Duodenal mucosa (tissue), 2 donors: ENCODE results near the gene COQ4.

ENCODE experiments used
- H3K27ac ChIP-seq: one replicate; pipeline ENCODE4 v1.7.0; 2013; ENCODE audit warnings: low read depth, low read length
- H3K27me3 ChIP-seq, 2 donors: one replicate each; pipeline ENCODE4 v1.7.0; 2013; ENCODE audit warnings: low read length in 2 of 2, control low read depth in 1 of 2; ENCODE audit not compliant: insufficient read depth in 2 of 2, control insufficient read depth in 1 of 2
- H3K36me3 ChIP-seq, 2 donors: one replicate each; pipeline ENCODE4 v1.7.0; 2013; ENCODE audit warnings: low read length in 2 of 2, control low read depth in 1 of 2; ENCODE audit not compliant: insufficient read depth in 2 of 2, control insufficient read depth in 1 of 2
- H3K4me1 ChIP-seq, 2 donors: one replicate each; pipeline ENCODE4 v1.7.0; 2013; ENCODE audit warnings: low read length in 2 of 2, control low read depth in 1 of 2; ENCODE audit not compliant: insufficient read depth in 2 of 2, control insufficient read depth in 1 of 2
- H3K4me3 ChIP-seq, 2 donors: one replicate each; pipeline ENCODE4 v1.7.0; 2013; ENCODE audit warnings: low read length in 2 of 2, low read depth in 1 of 2
- H3K9ac ChIP-seq, 2 donors: one replicate each; pipeline ENCODE4 v1.7.0; 2013; ENCODE audit warnings: low read length in 2 of 2, low read depth in 1 of 2
- H3K9me3 ChIP-seq, 2 donors: one replicate each; pipeline ENCODE4 v1.7.0; 2013; ENCODE audit warnings: low read length in 2 of 2, control low read depth in 1 of 2; ENCODE audit not compliant: control insufficient read depth in 1 of 2

COQ4 gene

DNA sequence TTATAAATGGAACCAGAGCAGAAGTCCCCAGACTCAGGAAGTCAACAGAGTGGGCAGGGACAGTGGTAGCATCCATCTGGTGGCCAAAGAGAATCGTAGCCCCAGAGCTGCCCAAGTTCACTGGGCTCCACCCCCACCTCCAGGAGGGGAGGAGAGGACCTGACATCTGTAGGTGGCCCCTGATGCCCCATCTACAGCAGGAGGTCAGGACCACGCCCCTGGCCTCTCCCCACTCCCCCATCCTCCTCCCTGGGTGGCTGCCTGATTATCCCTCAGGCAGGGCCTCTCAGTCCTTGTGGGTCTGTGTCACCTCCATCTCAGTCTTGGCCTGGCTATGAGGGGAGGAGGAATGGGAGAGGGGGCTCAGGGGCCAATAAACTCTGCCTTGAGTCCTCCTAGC is 38.2 kb downstream of the COQ4 start:
- H3K9ac ChIP-seq = no peak overlapping the region
- no peak overlapping the region for H3K4me3 ChIP-seq
- no peaks in the 10 kb centered on the region for H3K27me3 ChIP-seq
- H3K36me3 ChIP-seq = peaks cover 0 to 18% of the 10 kb centered on the region in 2 donors
- peaks cover 20 to 23% of the 10 kb centered on the region in 2 donors for H3K4me1 ChIP-seq
- no peaks in the 10 kb centered on the region for H3K9me3 ChIP-seq
- no peak overlapping the region for H3K27ac ChIP-seq

DNA sequence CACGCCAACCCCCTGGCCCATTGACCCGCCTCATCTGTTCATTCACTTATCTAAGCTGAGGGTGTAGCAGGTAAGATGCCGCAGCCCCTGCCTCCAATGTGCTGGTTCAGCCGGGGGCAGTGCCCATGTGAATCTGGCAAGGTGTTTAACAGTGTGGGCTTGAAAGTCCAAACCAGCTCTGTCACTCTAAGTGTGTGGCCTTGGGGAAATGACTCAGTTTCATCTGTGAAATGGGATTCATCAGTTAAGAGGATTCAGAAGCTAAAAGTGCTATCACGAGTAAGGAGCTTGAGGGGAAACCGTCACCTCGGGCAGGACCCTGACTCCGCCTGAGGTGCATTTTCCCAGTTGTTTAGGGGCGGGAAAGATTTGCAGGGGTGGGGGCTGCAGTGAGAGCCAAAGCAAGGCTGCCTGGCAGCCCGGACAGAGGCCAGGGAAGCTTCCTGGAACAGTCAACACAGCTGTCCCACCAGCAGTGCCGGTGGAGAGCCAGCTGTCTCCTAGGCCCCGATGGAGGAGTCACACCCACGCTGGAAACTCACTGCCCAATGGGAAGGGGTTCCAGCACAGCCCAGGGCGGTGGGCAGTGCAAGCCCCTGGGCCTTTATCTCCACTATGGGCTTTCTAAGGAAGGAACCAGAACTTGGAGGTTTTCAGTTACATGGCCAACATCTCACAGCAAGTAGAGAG is 38.8 kb downstream of the COQ4 start:
- H3K27ac ChIP-seq = no peak overlapping the region
- peak overlapping the region; percentile 25 to 64 for H3K9ac ChIP-seq
- H3K4me3 ChIP-seq = peak overlapping the region; percentile 71 to 84
- no peaks in the 10 kb centered on the region for H3K27me3 ChIP-seq
- H3K36me3 ChIP-seq = peaks cover 0 to 12% of the 10 kb centered on the region in 2 donors
- H3K9me3 ChIP-seq = no peaks in the 10 kb centered on the region
- H3K4me1 ChIP-seq = peaks cover 20 to 23% of the 10 kb centered on the region in 2 donors

DNA sequence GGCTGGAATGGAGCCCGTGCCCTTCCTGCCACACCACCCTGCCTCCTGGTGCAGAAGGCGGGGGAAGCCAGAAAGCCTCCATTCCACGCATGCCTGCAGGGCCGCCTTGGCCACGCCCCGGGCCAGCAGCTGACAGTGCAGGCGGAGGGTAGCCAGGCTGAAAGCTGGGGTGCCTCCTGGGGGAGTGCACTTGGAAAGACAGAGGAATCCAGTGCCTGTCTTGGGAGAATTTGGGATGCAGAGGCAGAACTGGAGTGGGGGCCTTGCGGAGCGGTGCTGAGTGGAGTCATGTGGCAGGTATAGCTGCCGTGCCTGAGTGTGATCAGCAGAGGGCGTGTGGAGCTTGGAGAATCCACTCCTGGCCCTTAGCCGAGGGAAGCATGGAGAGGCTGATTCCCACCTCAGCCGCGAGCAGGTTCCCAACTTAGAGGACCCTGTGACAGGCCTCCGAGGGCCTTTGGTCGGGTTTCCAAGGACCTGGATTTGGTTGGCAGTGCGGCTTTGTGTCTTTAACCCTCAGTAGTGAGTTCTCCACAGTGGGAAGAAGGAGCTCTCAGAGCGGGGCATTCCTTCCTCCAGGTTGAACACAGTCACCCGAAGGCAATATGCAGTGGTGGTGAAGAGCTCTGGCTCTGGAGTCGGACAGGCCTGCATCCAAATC is 39.5 kb downstream of the COQ4 start:
- Histone ChIP-seq H3K4me3 (peak overlapping the region; percentile 71 to 84), H3K27me3 (no peaks in the 10 kb centered on the region), H3K4me1 (peaks cover 22 to 26% of the 10 kb centered on the region in 2 donors), H3K9me3 (no peaks in the 10 kb centered on the region), H3K36me3 (peaks cover 0 to 12% of the 10 kb centered on the region in 2 donors), H3K27ac (no peak overlapping the region), H3K9ac (peak overlapping the region; percentile 25 to 64)

DNA sequence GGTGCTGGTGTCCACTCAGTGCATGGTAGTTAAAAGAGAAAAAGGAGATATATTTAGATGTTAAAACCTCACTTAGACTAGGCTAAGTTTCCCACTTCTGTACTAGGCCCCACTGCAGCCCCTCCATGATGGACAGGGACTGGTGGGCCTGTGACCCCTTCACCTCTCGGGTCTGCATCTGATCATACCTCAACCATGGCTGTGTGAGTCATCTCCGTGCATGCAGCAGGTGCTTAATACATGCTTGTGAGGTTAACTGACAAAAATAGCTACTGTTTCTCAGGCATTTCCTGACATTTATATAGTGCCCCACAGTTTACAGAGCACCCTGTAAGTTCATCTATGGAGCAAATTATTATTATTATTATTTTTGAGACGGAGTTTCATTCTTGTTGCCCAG is 40.1 kb downstream of the COQ4 start:
- H3K36me3 ChIP-seq = peaks cover 0 to 6% of the 10 kb centered on the region in 2 donors
- peaks cover 23 to 29% of the 10 kb centered on the region in 2 donors for H3K4me1 ChIP-seq
- H3K4me3 ChIP-seq = no peak overlapping the region
- H3K27ac ChIP-seq = no peak overlapping the region
- no peaks in the 10 kb centered on the region for H3K27me3 ChIP-seq
- peak overlapping the region in 1 of 2 donors; percentile 64 for H3K9ac ChIP-seq
- no peaks in the 10 kb centered on the region for H3K9me3 ChIP-seq

DNA sequence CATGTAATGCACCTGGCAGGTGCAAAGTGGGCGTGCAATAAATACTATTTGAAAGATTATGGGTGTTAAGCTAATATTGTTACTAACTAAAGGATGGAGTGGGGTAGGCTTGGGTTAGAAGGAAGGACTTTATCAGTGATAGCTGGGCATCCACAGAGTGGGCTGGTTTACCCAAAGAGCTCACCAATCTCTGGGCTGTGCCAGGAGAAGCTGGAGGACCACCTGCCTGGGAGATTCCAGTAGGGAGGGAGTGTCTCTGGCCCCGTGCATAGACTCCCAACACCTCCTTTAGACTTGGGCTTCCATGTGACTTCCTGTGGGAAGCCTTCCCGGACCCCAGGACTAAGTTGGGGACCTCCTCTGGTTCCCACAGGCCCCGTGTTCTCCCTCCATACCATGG is 42.9 kb downstream of the COQ4 start:
- Histone ChIP-seq H3K9ac (peak overlapping the region in 1 of 2 donors; percentile 64), H3K4me1 (peaks cover 28 to 33% of the 10 kb centered on the region in 2 donors), H3K27ac (no peak overlapping the region), H3K27me3 (no peaks in the 10 kb centered on the region), H3K9me3 (no peaks in the 10 kb centered on the region), H3K4me3 (no peak overlapping the region), H3K36me3 (no peaks in the 10 kb centered on the region)

DNA sequence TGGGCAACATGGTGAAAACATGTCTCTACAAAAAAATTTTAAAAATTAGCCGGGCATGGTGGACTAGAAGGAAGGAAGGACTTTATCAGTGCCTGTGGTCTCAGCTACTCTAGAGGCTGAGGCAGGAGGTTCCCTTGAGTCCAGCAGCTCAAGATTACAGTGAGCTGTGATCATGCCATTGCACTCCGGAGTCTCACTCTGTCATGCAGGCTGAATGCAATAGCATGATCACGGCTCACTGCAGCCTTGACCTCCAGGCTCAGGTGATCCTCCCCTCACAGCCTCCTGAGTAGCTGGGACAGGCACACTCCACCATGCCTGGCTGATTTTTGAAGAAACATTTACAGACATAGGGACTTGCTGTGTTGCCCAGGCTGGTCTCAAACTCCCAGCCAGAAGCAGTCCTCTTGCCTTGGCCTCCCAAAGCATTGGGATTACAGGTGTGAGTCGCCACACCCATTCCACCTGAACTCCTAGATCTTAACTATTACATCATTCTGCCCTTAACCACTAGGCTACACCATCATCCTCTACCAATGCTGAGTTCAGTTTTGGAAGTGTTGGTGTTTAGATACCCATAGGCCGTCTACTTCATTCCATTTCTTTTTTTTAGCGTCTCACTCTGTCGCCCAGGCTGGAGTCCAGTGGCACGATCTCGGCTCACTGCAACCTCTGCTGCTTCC is 46.5 kb downstream of the COQ4 start:
- Histone ChIP-seq H3K4me3 (no peak overlapping the region), H3K27ac (no peak overlapping the region), H3K9ac (no peak overlapping the region)

DNA sequence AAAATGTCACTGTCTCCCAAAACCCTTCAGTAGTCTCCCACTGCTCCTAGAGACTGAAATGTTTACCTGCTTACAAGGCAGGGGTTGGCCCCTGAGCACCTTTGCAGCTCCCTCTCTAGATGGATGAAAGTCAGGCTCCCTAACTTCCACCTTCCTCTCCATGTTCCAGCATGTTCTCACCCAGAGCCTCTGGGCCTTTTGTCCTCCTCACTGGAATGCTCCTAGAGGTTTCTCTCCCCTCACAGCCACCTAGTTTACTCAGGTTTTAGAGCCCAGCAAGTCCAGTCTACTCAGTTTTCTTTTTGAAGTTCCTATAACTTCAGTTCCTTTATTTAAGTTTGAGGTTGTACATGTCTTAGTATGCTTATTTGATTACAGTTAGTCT is 47.7 kb downstream of the COQ4 start:
- peaks cover 24 to 26% of the 10 kb centered on the region in 2 donors for H3K4me1 ChIP-seq
- peak overlapping the region; percentile 80 for H3K27ac ChIP-seq
- peaks cover 5 to 6% of the 10 kb centered on the region in 2 donors for H3K36me3 ChIP-seq
- peak overlapping the region; percentile 95 to 96 for H3K9ac ChIP-seq
- no peaks in the 10 kb centered on the region for H3K27me3 ChIP-seq
- no peaks in the 10 kb centered on the region for H3K9me3 ChIP-seq
- H3K4me3 ChIP-seq = peak overlapping the region; percentile 94

More for the DNA sequence above, 46.5 kb downstream of the COQ4 start:
- no peaks in the 10 kb centered on the region for H3K27me3 ChIP-seq
- H3K9me3 ChIP-seq = no peaks in the 10 kb centered on the region
- H3K36me3 ChIP-seq = no peaks in the 10 kb centered on the region
- peaks cover 29 to 36% of the 10 kb centered on the region in 2 donors for H3K4me1 ChIP-seq

DNA sequence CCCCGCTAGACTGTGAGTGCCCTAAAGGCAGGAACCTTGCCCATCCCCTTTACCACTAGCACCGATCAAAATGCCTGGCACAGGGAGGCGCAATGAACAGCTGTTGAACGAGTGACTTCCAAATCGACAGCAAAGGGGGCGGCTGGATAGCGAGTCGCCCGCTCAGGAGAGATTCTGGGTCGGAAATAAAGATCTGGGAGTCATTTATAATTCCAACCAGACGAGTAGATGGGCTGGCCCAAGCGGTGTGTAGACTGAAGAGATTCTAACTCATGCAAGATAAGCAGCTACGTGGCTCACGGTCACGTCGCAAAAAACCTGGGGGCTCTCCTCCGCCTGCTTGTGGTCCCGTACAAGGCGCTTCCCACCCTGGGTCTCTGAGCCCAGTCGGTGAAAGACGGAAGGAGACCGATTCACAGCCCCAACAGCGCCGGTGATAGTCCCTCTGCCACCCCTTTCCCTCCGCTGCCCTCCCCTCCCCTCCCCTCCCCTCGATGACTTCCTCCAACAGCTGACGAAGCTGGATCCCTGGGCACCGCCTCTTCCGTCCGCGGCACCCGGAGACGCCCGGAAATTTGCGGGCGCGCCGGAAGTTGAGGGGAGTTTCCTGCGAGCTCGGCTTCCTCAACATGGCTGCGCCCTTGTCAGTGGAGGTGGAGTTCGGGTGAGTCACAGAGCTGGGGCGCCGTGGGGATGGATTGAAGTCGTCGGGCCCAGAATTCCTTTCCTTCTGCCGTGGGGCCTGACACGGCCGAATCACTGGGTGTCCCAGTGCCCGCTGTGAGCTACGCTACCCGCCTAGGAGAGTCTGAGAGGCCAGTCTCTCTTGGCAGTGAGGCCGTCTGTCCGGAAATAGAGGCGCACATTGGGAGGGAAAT is 48.4 kb downstream of the COQ4 start, which contains the start of gene URM1:
Gene URM1 (plus strand): TSS at position 623 of the 878 bp plus-strand sequence. CDS start 7 bp downstream, at position 630.
- Histone ChIP-seq H3K36me3 (peaks cover 6% of the 10 kb centered on the region in 2 donors), H3K9me3 (no peaks in the 10 kb centered on the region), H3K4me1 (peaks cover 22 to 25% of the 10 kb centered on the region in 2 donors), H3K4me3 (peak within 1 kb of the TSS; percentile 94), H3K9ac (peak within 1 kb of the TSS; percentile 95 to 96), H3K27ac (peak within 1 kb of the TSS; percentile 80), H3K27me3 (no peaks in the 10 kb centered on the region)

DNA sequence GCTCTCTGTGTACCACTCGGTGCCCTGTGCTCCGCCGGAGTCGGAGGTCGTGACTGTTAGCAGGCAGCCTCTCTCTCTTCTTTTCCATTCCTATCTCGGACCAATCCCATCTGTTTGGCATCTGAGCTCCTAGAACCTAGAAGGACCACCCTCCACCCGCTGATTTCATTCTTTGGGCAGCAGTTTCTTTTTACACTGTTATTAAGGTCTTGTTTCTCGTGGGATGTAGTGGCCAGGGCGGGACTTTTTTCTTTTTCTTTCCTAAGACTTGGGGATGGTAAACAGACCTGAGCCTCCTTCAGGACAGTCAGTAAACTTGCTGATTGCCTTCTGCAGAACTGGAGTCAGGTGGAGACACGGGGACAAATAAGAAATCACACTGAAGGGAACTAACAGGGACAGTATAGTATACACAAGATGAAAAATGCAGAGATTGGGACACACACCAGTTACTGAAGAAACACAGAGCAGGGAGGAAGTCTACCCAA is 49.0 kb downstream of the COQ4 start:
- Histone ChIP-seq H3K36me3 (peaks cover 6% of the 10 kb centered on the region in 2 donors), H3K9me3 (no peaks in the 10 kb centered on the region)

More for the DNA sequence above, 49.0 kb downstream of the COQ4 start:
- H3K4me1 ChIP-seq = peaks cover 22 to 25% of the 10 kb centered on the region in 2 donors
- no peaks in the 10 kb centered on the region for H3K27me3 ChIP-seq
- H3K4me3 ChIP-seq = peak overlapping the region; percentile 94
- peak overlapping the region; percentile 76 for H3K27ac ChIP-seq
- H3K9ac ChIP-seq = peak overlapping the region; percentile 79 to 95
